Ascending aorta (tissue), 2 donors: ENCODE measurements around the gene AMPD3. TPM values are rescaled to one million over a fixed set of nuclear protein-coding genes. Genes with fewer than 3 reads are reported as not detected.

Experiments used
- DNase-seq, 2 donors: peaks; one replicate each; pipeline ENCODE4 v3.0.0-alpha.2; 2019; ENCODE audit warnings: low spot score in 2 of 2
- H3K27ac ChIP-seq, 2 donors: fragments of 200-600 bp; sonication (generic); one replicate each; pipeline ENCODE4 v1.5.1; 2016 to 2017; ENCODE audit warnings: mild to moderate bottlenecking in 1 of 2
- H3K27me3 ChIP-seq: fragments of 200-600 bp; sonication (generic); one replicate; pipeline ENCODE4 v1.5.1; 2017
- H3K36me3 ChIP-seq, 2 donors: fragments of 200-600 bp; sonication (generic); one replicate each; pipeline ENCODE4 v1.5.1; 2016
- H3K4me1 ChIP-seq, 2 donors: fragments of 200-600 bp; sonication (generic); one replicate each; pipeline ENCODE4 v1.5.1; 2016 to 2017; ENCODE audit warnings: mild to moderate bottlenecking in 1 of 2
- H3K4me3 ChIP-seq, 2 donors: fragments of 200-600 bp; sonication (generic); one replicate each; pipeline ENCODE4 v1.5.1; 2016 to 2017; ENCODE audit warnings: mild to moderate bottlenecking in 1 of 2
- H3K9me3 ChIP-seq, 2 donors: fragments of 200-600 bp; sonication (generic); one replicate each; pipeline ENCODE4 v1.5.1; 2016
- intact Hi-C: fragments of 100-400 bp; cut with DNase I; formaldehyde crosslinking; loops from one replicate; pipeline ENCODE4 v1.15.1; 2023
- total RNA-seq: library from RNA; depleted of rRNA; stranded (reverse); fragments of >200 nt; gene quantifications from one replicate; pipeline ENCODE4 v1.1.0, GENCODE V29; 2016
- TF ChIP-seq, protein P1 (sequence below), 3 experiments: fragments of 200-600 bp in 2 of 3; fragments of 450-650 bp in 1 of 3; sonication (generic) in 2 of 3; IDR thresholded peaks; one replicate each; pipeline ENCODE4 v1.5.1; 2016 to 2019; ENCODE audit warnings: antibody characterized with exemption in 3 of 3, mild to moderate bottlenecking in 1 of 3, moderate library complexity in 1 of 3

The AMPD3 gene
- total RNA-seq, 1 donor from 2014 or later, result 2.3 TPM

DNA sequence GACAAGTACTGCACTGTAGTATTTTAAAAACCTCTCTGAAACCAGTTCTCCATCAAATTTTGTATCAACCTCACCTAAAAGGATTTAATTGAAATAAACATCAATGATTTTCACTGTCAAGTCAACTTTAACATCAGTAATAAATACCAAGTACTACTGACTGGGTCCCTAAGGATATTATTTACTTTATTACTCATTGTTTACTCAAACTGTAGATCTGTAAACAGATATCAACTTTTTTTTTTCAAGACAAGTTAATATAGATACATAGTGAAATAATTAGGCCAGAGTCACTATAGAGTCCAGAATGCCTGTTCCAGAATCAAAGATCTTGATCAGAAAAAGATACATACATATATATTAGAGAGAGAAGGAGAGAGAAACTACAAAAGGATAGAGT lies 84.3 kb downstream of the AMPD3 start:
- TF ChIP-seq, protein P1, sequence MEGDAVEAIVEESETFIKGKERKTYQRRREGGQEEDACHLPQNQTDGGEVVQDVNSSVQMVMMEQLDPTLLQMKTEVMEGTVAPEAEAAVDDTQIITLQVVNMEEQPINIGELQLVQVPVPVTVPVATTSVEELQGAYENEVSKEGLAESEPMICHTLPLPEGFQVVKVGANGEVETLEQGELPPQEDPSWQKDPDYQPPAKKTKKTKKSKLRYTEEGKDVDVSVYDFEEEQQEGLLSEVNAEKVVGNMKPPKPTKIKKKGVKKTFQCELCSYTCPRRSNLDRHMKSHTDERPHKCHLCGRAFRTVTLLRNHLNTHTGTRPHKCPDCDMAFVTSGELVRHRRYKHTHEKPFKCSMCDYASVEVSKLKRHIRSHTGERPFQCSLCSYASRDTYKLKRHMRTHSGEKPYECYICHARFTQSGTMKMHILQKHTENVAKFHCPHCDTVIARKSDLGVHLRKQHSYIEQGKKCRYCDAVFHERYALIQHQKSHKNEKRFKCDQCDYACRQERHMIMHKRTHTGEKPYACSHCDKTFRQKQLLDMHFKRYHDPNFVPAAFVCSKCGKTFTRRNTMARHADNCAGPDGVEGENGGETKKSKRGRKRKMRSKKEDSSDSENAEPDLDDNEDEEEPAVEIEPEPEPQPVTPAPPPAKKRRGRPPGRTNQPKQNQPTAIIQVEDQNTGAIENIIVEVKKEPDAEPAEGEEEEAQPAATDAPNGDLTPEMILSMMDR (IDR thresholded peaks at IDR 0.05), result no peak
- Histone ChIP-seq H3K4me3 (peak overlapping the region in 1 of 2 donors; percentile 88), H3K9me3 (no peaks in the 10 kb centered on the region), H3K27me3 (no peaks in the 10 kb centered on the region), H3K36me3 (no peaks in the 10 kb centered on the region), H3K27ac (peak overlapping the region; percentile 93 to 94), H3K4me1 (peaks cover 0 to 41% of the 10 kb centered on the region in 2 donors)
- no peak for DNase-seq
- intact Hi-C loops, result loop anchor here (1.0 kb wide), 1 partner anchor 196 kb away; no protein-coding TSS in a partner anchor

DNA sequence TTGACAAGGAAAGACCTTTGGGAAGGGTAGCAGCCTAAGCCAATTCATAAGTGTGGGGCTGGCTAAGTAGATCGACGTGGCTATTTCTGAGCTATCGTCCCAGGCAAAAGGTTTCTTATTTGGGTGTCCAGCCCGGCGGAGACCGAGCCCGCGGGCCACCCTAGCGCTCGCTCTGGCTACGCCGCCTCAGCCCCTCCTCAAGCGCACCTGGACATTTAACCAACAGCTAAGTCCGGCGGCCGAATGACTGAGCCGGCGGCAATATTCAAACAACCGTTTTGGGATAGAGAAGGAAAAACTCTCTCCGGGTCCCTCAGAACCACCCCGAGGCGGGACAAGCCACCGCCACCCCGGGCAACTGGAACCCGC lies 85.5 kb downstream of the AMPD3 start:
- H3K27me3 ChIP-seq, result no peaks in the 10 kb centered on the region
- no peak for DNase-seq
- H3K9me3 ChIP-seq, result no peaks in the 10 kb centered on the region
- TF ChIP-seq, protein P1 (IDR thresholded peaks at IDR 0.05), result no peak
- no peaks in the 10 kb centered on the region for H3K36me3 ChIP-seq
- intact Hi-C loops, result loop anchor here (10.0 kb wide), 1 partner anchor 136 kb away; no protein-coding TSS in a partner anchor
- peak overlapping the region; percentile 63 to 88 for H3K4me3 ChIP-seq
- H3K4me1 ChIP-seq, result peaks cover 0 to 35% of the 10 kb centered on the region in 2 donors
- H3K27ac ChIP-seq, result peak overlapping the region; percentile 93 to 94

DNA sequence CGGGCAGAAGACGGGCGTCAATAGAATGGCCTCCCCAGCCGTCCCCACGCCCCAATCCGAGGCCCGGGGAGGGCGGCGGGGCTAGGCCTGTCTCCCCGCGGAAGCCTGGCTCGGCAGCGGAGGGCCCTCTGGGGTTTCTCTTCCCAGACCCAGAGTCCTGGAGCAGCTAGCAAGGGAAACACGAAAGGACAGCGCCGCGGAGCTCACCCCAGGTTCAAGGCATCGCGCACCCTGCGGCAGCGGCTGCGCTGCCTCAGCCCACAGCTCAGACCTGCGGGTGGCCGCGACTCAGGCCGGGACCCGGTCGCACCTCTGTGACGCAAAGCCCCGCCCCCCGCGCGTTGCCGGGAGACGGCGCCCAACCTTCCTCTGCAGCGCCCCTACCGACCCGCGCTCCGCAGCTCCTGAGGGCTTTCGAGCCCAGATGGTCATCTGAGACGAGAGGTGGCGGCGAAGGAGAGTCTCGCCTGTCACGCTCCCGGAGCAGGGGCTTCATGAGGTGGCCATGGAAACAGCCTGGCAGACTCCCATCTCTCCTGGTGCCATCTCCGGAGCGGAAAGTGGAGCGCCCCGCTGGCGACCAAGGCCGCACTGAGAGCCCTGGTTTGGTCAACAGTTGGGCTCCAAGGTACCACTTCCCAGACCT lies 86.0 kb downstream of the AMPD3 start, which contains the start of gene RNF141:
Gene RNF141 (minus strand): TSS at position 273 of the 646 bp plus-strand sequence. CDS start 7,029 bp downstream, outside the sequence.
- H3K27ac ChIP-seq, result peak within 1 kb of the TSS; percentile 93 to 94
- TF ChIP-seq, protein P1 (IDR thresholded peaks at IDR 0.05), result peak; percentile 85 to 95 (median 91)
- DNase-seq, result peak; percentile 79 to 97
- no peaks in the 10 kb centered on the region for H3K27me3 ChIP-seq
- H3K9me3 ChIP-seq, result no peaks in the 10 kb centered on the region
- peak within 1 kb of the TSS; percentile 63 to 88 for H3K4me3 ChIP-seq
- intact Hi-C loops, result loop anchor here (1.0 to 10.0 kb wide), 2 partner anchors 27 to 136 kb away; partner anchors contain the start of gene LYVE1
- peaks cover 0 to 32% of the 10 kb centered on the region in 2 donors for H3K4me1 ChIP-seq
- H3K36me3 ChIP-seq, result no peaks in the 10 kb centered on the region

DNA sequence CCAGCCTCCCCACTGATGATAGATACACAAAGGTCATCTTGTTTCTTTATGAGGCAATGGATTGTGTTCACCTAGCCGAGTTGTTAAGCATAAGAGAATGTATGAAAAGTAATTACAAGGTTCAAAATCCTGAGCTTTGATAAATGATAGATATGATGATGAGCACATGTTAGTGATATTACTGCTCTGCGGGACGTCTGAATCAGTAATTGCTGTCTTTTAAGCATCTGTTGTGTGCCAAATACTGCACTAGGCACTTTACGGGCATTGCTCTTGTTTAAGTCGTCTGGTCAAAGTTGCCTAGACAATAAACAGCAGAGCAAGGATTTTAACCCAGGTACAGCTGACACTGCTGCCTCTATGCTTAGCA lies 86.5 kb downstream of the AMPD3 start:
- intact Hi-C loops, result loop anchor here (1.0 to 10.0 kb wide), 2 partner anchors 27 to 137 kb away; partner anchors contain the start of gene LYVE1
- peak overlapping the region; percentile 93 to 94 for H3K27ac ChIP-seq
- H3K4me3 ChIP-seq, result peak overlapping the region; percentile 63 to 88
- DNase-seq, result no peak
- H3K4me1 ChIP-seq, result peaks cover 0 to 27% of the 10 kb centered on the region in 2 donors
- no peaks in the 10 kb centered on the region for H3K27me3 ChIP-seq
- TF ChIP-seq, protein P1 (IDR thresholded peaks at IDR 0.05), result no peak
- no peaks in the 10 kb centered on the region for H3K36me3 ChIP-seq
- no peaks in the 10 kb centered on the region for H3K9me3 ChIP-seq

DNA sequence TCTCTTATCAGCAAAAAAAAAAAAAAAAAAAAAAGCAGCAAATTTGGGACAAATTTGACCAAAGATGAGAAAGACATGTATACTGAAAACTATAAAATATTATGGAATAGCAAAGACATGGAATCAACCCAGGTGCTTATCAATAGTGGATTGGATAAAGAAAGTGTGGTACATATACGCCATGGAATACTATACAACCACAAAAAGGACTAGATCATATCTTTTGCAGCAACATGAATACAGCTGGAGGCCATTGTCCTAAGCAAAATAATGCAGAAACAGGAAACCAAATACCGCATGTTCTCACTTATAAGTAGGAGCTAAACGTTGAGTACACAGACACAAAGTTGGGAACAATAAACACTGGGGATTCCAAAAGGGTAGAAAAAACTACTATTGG lies 87.7 kb downstream of the AMPD3 start:
- no peak overlapping the region for H3K27ac ChIP-seq

More for the DNA sequence above, 87.7 kb downstream of the AMPD3 start:
- Histone ChIP-seq H3K4me3 (no peak overlapping the region), H3K9me3 (no peaks in the 10 kb centered on the region), H3K27me3 (no peaks in the 10 kb centered on the region), H3K4me1 (peaks cover 0 to 15% of the 10 kb centered on the region in 2 donors), H3K36me3 (no peaks in the 10 kb centered on the region)
- DNase-seq, result no peak
- TF ChIP-seq, protein P1 (IDR thresholded peaks at IDR 0.05), result no peak
- intact Hi-C loops, result loop anchor here (10.0 kb wide), 1 partner anchor 138 kb away; no protein-coding TSS in a partner anchor
